Measurements from ENCODE around the gene CREB5. TPM values are rescaled to one million over a fixed set of nuclear protein-coding genes. Genes with fewer than 3 reads are reported as not detected.

Gene CREB5
- polyA plus RNA-seq, 1 donor from 2014 or later: 3.7 TPM

DNA sequence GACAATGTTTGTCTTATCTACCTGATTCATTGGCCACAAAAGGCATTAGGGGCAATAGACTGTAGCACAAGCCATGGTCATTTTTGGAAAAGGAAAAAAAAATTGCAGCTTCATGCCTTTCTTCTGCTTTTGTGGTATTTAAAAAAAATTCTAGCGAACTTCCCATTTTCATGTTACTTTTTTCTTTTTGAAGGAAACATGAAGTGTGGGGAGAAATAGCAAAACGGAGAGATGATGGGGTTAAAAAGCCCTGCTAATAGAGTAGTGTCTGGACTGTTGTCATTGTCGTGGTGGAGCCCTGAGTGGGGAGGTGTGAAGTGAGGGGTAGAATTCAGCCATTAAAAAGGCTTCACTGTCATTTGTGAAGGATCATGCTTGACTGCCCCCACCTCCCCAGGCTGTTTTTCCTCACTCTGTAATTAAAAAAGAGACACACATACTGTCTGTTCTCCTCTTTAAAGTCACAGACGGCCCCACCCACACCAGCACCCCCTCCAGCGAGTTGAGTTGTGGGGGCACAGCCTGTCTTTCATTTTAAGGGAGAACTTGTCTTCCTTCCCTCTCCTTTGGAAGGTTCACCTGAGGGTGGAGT is 272.4 kb downstream of the CREB5 start:
- Histone ChIP-seq H3K4me3 (ENCODE audit: low read length) (no peak overlapping the region), H3K9me2 (ENCODE audit: insufficient read depth, low read length) (no peaks in the 10 kb centered on the region), H3F3A (ENCODE audit: insufficient read depth, low read length, poor library complexity, severe bottlenecking) (peaks cover 3% of the 10 kb centered on the region), H4K20me1 (ENCODE audit: insufficient read depth) (no peaks in the 10 kb centered on the region), H3K4me2 (ENCODE audit: low read length) (no peak overlapping the region), H3K9me3 (ENCODE audit: low read length) (no peaks in the 10 kb centered on the region), H3K79me2 (replicated peaks; ENCODE audit: insufficient read depth, low read length) (peaks cover 5% of the 10 kb centered on the region), H3K27ac (ENCODE audit: low read length) (no peak overlapping the region), H3K36me3 (ENCODE audit: insufficient read depth, low read length) (no peaks in the 10 kb centered on the region), H3K27me3 (ENCODE audit: insufficient read depth, low read depth, low read length) (no peaks in the 10 kb centered on the region), H2AFZ (ENCODE audit: low read depth, low read length) (no peak overlapping the region), H3K9ac (ENCODE audit: low read length) (no peak overlapping the region)
- no peak for TF ChIP-seq CTCF (IDR thresholded peaks at IDR 0.05; ENCODE audit: poor library complexity, severe bottlenecking)
- no peak for TF ChIP-seq RAD21 (conservative IDR thresholded peaks at IDR 0.05)
- no peak for TF ChIP-seq TAF1 (IDR thresholded peaks at IDR 0.05; ENCODE audit: low read depth)
- no peak for TF ChIP-seq MXI1 (conservative IDR thresholded peaks at IDR 0.05; ENCODE audit: poor library complexity, severe bottlenecking)
- TF ChIP-seq EP300 (conservative IDR thresholded peaks at IDR 0.05; ENCODE audit: poor library complexity, severe bottlenecking): no peak
- no peak for TF ChIP-seq EZH2 (IDR thresholded peaks at IDR 0.05; ENCODE audit: borderline replicate concordance, insufficient read depth, low read length, poor library complexity, severe bottlenecking)
- TF ChIP-seq SMC3 (conservative IDR thresholded peaks at IDR 0.05; ENCODE audit: poor library complexity): no peak
- TF ChIP-seq POLR2AphosphoS5 (IDR thresholded peaks at IDR 0.05): no peak

DNA sequence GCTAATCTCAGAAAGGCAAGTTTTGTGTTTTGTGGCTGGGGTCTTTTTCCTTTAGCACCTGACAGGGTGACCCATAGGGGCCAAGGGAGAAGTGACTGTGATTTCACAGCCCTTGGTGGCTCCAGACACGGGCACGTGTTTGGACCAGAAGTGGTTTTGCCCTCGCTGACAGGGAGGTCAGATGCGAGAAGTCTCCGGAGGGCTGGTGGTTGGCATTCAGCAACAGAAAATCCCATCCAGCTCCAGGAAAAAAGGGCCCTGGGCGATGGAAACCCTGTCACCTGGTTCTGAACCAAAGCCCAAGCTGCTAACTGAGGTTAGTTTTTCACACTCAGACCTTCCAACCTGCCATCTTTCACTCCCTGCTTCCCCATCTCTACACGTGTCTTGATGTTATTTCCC is 272.9 kb downstream of the CREB5 start:
- Histone ChIP-seq H3K27ac (ENCODE audit: low read length) (no peak overlapping the region), H4K20me1 (ENCODE audit: insufficient read depth) (no peaks in the 10 kb centered on the region), H3K36me3 (ENCODE audit: insufficient read depth, low read length) (no peaks in the 10 kb centered on the region), H3K9ac (ENCODE audit: low read length) (no peak overlapping the region), H3K9me2 (ENCODE audit: insufficient read depth, low read length) (no peaks in the 10 kb centered on the region), H2AFZ (ENCODE audit: low read depth, low read length) (no peak overlapping the region), H3K27me3 (ENCODE audit: insufficient read depth, low read depth, low read length) (no peaks in the 10 kb centered on the region), H3K9me3 (ENCODE audit: low read length) (no peaks in the 10 kb centered on the region), H3K79me2 (replicated peaks; ENCODE audit: insufficient read depth, low read length) (peaks cover 8% of the 10 kb centered on the region), H3F3A (ENCODE audit: insufficient read depth, low read length, poor library complexity, severe bottlenecking) (peaks cover 3% of the 10 kb centered on the region), H3K4me3 (ENCODE audit: low read length) (no peak overlapping the region), H3K4me2 (ENCODE audit: low read length) (no peak overlapping the region)
- no peak for TF ChIP-seq CTCF (IDR thresholded peaks at IDR 0.05; ENCODE audit: poor library complexity, severe bottlenecking)

DNA sequence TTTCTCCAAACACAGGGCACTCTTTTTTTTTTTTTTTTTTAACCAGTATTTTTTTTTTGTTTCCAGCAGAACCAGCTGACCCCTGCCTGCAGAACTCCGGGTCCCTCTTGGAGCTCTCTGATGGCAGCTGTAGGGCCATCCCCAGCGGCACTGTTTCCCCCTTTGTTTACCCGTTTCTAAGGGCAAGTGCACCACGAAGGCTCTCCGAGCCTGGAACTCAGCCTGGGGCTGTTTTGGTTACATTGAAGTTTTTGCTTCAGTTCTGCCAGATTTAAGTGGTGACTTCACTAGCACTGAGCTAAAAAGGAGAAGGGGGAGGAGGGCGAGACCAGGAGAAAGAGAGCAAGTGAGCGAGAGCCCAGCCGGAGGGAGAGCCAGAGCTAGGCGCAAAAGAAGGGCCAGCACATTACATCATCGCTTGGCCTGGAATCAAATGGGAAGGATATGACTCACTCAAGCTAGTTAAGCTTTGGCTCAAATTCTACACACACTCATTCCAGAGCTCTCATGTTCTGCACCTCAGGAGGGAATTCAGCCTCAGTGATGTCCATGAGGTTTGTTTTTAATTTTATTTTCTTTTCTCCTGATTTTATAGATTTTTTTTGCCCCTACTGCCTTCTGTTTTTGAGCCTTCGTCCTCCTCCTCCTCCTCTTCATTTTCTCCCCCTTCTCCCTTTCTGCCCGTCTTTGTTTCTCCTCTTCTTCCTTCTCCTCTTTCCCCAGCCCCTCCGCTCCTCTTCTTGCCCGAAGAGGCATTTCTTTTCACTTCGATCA is 273.5 kb downstream of the CREB5 start:
- Histone ChIP-seq H3K9ac (ENCODE audit: low read length) (peak overlapping the region; percentile 18), H3K79me2 (replicated peaks; ENCODE audit: insufficient read depth, low read length) (peaks cover 8% of the 10 kb centered on the region), H3K36me3 (ENCODE audit: insufficient read depth, low read length) (no peaks in the 10 kb centered on the region), H3K4me3 (ENCODE audit: low read length) (peak overlapping the region; percentile 48), H3K27ac (ENCODE audit: low read length) (no peak overlapping the region), H3K9me3 (ENCODE audit: low read length) (no peaks in the 10 kb centered on the region), H3F3A (ENCODE audit: insufficient read depth, low read length, poor library complexity, severe bottlenecking) (peaks cover 3% of the 10 kb centered on the region), H3K4me2 (ENCODE audit: low read length) (peak overlapping the region; percentile 32), H4K20me1 (ENCODE audit: insufficient read depth) (no peaks in the 10 kb centered on the region), H3K27me3 (ENCODE audit: insufficient read depth, low read depth, low read length) (no peaks in the 10 kb centered on the region), H2AFZ (ENCODE audit: low read depth, low read length) (no peak overlapping the region), H3K9me2 (ENCODE audit: insufficient read depth, low read length) (no peaks in the 10 kb centered on the region)
- no peak for TF ChIP-seq REST (IDR thresholded peaks at IDR 0.05; ENCODE audit: borderline replicate concordance)
- no peak for TF ChIP-seq SMC3 (conservative IDR thresholded peaks at IDR 0.05; ENCODE audit: poor library complexity)
